Smooth muscle cell of the brain vasculature (primary cell): ENCODE data around the gene CAPG.

Experiments used
- DNase-seq: peaks from one replicate; pipeline ENCODE4 v3.0.0-alpha.2; 2012; ENCODE audit warnings: low read depth, low spot score

CAPG gene

GRCh38 chr2:85357736-85358135, 52.4 kb downstream of the CAPG start:
- DNase-seq, result no peak

- DNase-seq, result no peak
Measured at GRCh38 chr2:85356186-85356585, 54.0 kb downstream of the CAPG start.

DNA sequence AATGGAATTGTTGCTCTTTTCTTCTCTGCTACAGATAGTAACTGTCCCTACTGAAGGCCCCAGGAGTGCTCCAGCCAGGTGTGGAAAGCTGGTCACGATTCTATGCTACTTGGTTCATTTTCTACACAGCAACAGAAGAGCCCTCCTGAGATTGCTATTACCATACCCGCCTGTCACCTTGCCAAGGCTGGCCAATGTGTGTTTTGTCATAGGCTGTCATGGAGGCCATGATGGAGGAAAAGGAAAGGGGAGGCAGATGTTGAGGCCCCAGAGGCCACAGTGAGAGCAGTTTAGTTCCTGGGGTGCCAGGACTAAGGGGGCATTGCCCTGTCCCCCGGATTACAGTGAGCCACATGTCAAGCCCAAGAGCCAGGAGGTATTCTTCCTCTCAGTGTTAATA, 54.6 kb downstream of the CAPG start:
- no peak for DNase-seq

DNA sequence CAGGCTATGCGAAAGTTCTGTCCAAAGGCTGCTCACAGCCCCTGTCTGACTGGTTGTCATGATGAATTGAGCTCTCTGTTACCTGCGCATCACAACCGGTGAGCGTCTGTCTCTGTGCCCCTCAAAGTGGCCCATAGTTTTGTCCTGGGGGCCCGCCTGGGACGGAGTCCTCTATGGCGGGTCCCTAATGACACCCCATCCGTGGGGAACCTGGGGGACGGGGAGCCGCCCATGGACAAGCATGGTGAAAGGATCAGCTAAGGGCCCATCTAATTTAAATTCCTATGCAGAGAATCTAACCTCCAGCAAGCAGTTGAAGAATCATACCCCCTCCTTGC, 55.1 kb downstream of the CAPG start:
- no peak for DNase-seq

DNA sequence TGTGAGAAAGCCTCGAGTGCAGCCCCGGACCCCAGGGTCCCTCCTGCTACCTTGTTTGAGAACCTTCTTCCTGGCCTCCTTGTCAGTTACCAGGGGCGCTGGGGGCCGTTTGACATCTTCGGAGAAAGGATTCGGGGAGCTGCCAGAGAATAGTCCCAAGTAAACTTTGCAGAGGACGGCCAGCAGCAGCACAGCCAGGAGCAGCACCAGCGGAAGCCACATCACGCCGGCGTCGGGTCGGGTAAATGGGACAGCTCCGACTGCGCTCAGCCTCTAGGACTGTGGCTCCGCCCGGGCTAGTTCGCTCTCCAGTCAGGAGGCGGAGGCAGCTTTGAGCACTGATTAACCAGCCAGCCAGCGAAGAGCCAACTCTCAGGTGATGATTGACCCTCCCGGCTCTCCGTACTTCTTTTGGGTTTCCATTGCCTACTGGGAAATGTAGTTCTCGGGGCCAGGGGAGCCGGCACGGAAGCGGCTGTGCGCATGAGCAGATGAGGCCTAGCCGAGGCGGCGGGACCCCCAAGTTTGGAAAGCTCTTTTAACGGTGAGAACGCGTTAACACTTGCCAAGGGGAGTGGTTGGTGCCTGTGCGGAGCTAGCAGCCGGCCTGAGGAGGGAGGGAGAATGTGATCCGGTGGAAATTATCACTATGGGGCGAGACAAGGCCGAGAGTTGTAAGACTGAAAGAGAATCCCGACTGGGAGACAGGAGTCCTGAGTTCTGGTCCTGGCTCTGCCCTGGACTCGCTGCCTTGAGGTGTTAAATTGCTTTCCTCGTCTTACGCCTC, 55.7 kb downstream of the CAPG start, which contains the start of the genes ELMOD3 and RETSAT:
Gene ELMOD3 (plus strand): TSS at position 484 of the 787 bp plus-strand sequence. CDS start 2,430 bp downstream, outside the sequence.
Gene RETSAT (minus strand): TSS at position 243 of the 787 bp plus-strand sequence. CDS start 21 bp downstream, at position 222.
- DNase-seq, result peak; percentile 98

- DNase-seq, result no peak
Measured at GRCh38 chr2:85353876-85354285, 56.3 kb downstream of the CAPG start.

DNA sequence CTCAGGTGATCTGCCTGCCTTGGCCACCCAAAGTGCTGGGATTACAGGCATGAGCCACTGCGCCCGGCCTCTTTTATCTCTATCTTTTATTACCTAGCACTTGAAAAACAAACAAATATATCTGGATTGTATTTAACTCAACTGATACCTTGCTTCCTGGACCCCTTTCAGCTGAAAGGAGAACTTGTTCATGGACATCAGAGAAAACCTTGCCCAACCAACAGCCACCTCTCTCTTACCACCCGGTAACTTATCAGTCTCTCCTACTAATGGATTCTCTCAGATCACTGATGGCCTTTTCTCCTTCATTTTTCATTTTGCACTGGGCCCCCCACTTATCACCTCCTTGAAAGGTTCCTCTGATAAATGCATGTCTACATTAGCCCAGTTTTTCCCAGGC, 62.6 kb downstream of the CAPG start:
- DNase-seq, result no peak
